Psoas muscle (tissue), 8 donors: ENCODE results near the gene ALOX12B. TPM values are rescaled to one million over a fixed set of nuclear protein-coding genes. Genes with fewer than 3 reads are reported as not detected.
"Not testable (repeated sequence)": the region's sequence is repeated elsewhere in the genome, so short reads cannot be mapped to it uniquely, and the experiment has no call there.

Source experiments
- ATAC-seq, 4 donors: fragments of 200-7000 bp; cut with Tn5 transposase; one replicate each; pipeline ENCODE4 v1.9.1; 2020; ENCODE audit warnings: moderate library complexity in 3 of 4, mild to moderate bottlenecking in 2 of 4
- DNase-seq, 2 donors: peaks; one replicate each; pipeline ENCODE4 v3.0.0-alpha.2; 2020
- H3K27ac ChIP-seq: fragments of 200-600 bp; one replicate; pipeline ENCODE4 v1.8.0; 2022
- H3K27me3 ChIP-seq, 3 donors: fragments of 200-600 bp in 1 of 3; one replicate each; pipeline versions ENCODE4 v1.6.1 to v1.8.0; 2013 to 2022; ENCODE audit warnings: low read length in 2 of 3, mild to moderate bottlenecking in 2 of 3, moderate library complexity in 1 of 3; ENCODE audit not compliant: insufficient read depth in 3 of 3
- H3K36me3 ChIP-seq, 2 donors: fragments of 200-600 bp in 1 of 2; one replicate each; pipeline versions ENCODE4 v1.6.1 to v1.8.0; 2013 to 2022; ENCODE audit warnings: low read depth in 1 of 2, mild to moderate bottlenecking in 1 of 2, moderate library complexity in 1 of 2; ENCODE audit not compliant: insufficient read depth in 1 of 2
- H3K4me1 ChIP-seq: fragments of 200-600 bp; one replicate; pipeline ENCODE4 v1.8.0; 2022
- H3K4me3 ChIP-seq: fragments of 200-600 bp; one replicate; pipeline ENCODE4 v1.8.0; 2022; ENCODE audit warnings: mild to moderate bottlenecking
- H3K9me3 ChIP-seq: fragments of 200-600 bp; one replicate; pipeline ENCODE4 v1.8.0; 2022
- CTCF ChIP-seq: fragments of 200-600 bp; IDR thresholded peaks from one replicate; pipeline ENCODE4 v1.8.0; 2022; ENCODE audit warnings: antibody characterized with exemption
- WGBS, 3 donors: extraction: QIAGEN DNeasy Blood & Tissue Kit; methylation state at CpG; one replicate each; pipeline versions ENCODE4 v1.1.6 to v1.1.7; 2013; 5-methylcytosine and 5-hydroxymethylcytosine counted together
- intact Hi-C, 2 donors: fragments of 100-400 bp; cut with DNase I; formaldehyde crosslinking; loops; one replicate each; pipeline versions ENCODE4 v1.11.0 to v1.14.2; 2022
- polyA plus RNA-seq, 3 donors: library from polyadenylated mRNA; stranded (reverse); fragments of 200-250 nt; gene quantifications; one replicate each; pipeline ENCODE4 v1.2.3, GENCODE V29; 2013
- total RNA-seq, 4 donors: library from RNA; stranded (reverse); fragmentation: NEBNext Ultra II Directional in 2 of 4; extraction: Animal tissue kit (Norgen Biotek cat#: 25700) in 2 of 4; gene quantifications; one replicate each; pipeline versions ENCODE4 v1.2.1 to v1.2.4, GENCODE V29; 2021 to 2023
- donor health status: healthy with polysubstance abuse.
- donor health status: DM: no; HTN: no; CAD: no; lungs with moderate emphysema.
- donor health status: Bipolar disorder and iron deficiency.
- donor health status: healthy.
- donor health status: DM: yes; HTN: yes; CAD: no.
- donor health status: DM: no; HTN: no; CAD: no.
- donor health status: DM: no; HTN: no; CAD: no.
- donor health status: DM: yes; HTN: yes; CAD: no.

The ALOX12B gene
- total and polyA plus RNA-seq, 7 donors = not detected

GRCh38 chr17:8031950-8032349, 55.6 kb downstream of the ALOX12B start:
- DNase-seq (no peak), ATAC-seq (no peak)
- Histone ChIP-seq H3K27me3 (peaks cover 0 to 21% (median 3%) of the 10 kb centered on the region in 3 donors), H3K4me3 (no peak overlapping the region), H3K4me1 (no peaks in the 10 kb centered on the region), H3K27ac (no peak overlapping the region), H3K9me3 (no peaks in the 10 kb centered on the region), H3K36me3 (no peaks in the 10 kb centered on the region)
- intact Hi-C loops = no loop called here
- TF ChIP-seq CTCF = no peak
- 94 to 97% (median 94%) methylated on average over 1 of the region's 1 CpG for WGBS, 3 donors

GRCh38 chr17:8031261-8031661, 56.3 kb downstream of the ALOX12B start:
- DNase-seq (no peak), ATAC-seq (no peak)
- 65 to 72% (median 71%) methylated on average over 6 of the region's 6 CpGs for WGBS, 3 donors
- Histone ChIP-seq H3K27me3 (peaks cover 0 to 21% (median 3%) of the 10 kb centered on the region in 3 donors), H3K4me1 (no peaks in the 10 kb centered on the region), H3K27ac (no peak overlapping the region), H3K9me3 (no peaks in the 10 kb centered on the region), H3K4me3 (no peak overlapping the region), H3K36me3 (no peaks in the 10 kb centered on the region)
- intact Hi-C loops = no loop called here
- TF ChIP-seq CTCF = no peak

- Histone ChIP-seq H3K27me3 (peaks cover 0 to 13% (median 3%) of the 10 kb centered on the region in 3 donors), H3K4me3 (no peak overlapping the region), H3K9me3 (no peaks in the 10 kb centered on the region), H3K4me1 (no peaks in the 10 kb centered on the region), H3K36me3 (no peaks in the 10 kb centered on the region), H3K27ac (no peak overlapping the region)
- no peak for ATAC-seq
- no peak for TF ChIP-seq CTCF
- 61 to 65% (median 64%) methylated on average over 5 of the region's 5 CpGs for WGBS, 3 donors
- intact Hi-C loops = loop anchor here in 1 of 2 donors (10.0 kb wide), 1 partner anchor 234 kb away; no protein-coding TSS in a partner anchor
- DNase-seq = no peak
Measured at GRCh38 chr17:8029121-8029520, 58.4 kb downstream of the ALOX12B start.

- Histone ChIP-seq H3K27me3 (peaks cover 0 to 10% (median 3%) of the 10 kb centered on the region in 3 donors), H3K27ac (no peak overlapping the region), H3K4me3 (no peak overlapping the region), H3K9me3 (no peaks in the 10 kb centered on the region), H3K36me3 (no peaks in the 10 kb centered on the region), H3K4me1 (no peaks in the 10 kb centered on the region)
- DNase-seq = peak in 1 of 2 donors; percentile 10
- no peak for ATAC-seq
- no peak for TF ChIP-seq CTCF
- WGBS, 3 donors = 73 to 79% (median 77%) methylated on average over 9 of the region's 9 CpGs
- intact Hi-C loops = loop anchor here in 1 of 2 donors (10.0 kb wide), 1 partner anchor 231 kb away; no protein-coding TSS in a partner anchor
Measured at GRCh38 chr17:8025176-8025911, 62.2 kb downstream of the ALOX12B start.

GRCh38 chr17:8024161-8024560, 63.4 kb downstream of the ALOX12B start:
- not testable (repeated sequence) for H3K36me3 ChIP-seq, DNase-seq, H3K9me3 ChIP-seq, H3K27ac ChIP-seq, H3K4me1 ChIP-seq, ATAC-seq, H3K4me3 ChIP-seq
- H3K27me3 ChIP-seq = peaks cover 0 to 10% (median 3%) of the 10 kb centered on the region in 3 donors
- WGBS, 3 donors = 54 to 62% (median 61%) methylated on average over 6 of the region's 6 CpGs
- intact Hi-C loops = loop anchor here in 1 of 2 donors (10.0 kb wide), 1 partner anchor 229 kb away; no protein-coding TSS in a partner anchor

Other genes starting within 250 kb of the ALOX12B start
- gene TMEM88, start 232.7 kb downstream of the ALOX12B start, total RNA-seq = 10 to 100 TPM; 16.3 to 31.3 (median 19.0) TPM
- 10 to 100 TPM; 24.0 to 57.4 (median 42.6) TPM for gene TMEM88, start 232.7 kb downstream of the ALOX12B start, polyA plus RNA-seq
- gene NAA38, start 230.2 kb downstream of the ALOX12B start, total RNA-seq = 10 to 100 TPM; 60.8 to 95.4 (median 73.3) TPM
- 100 to 1,000 TPM; 104 to 148 (median 109) TPM for gene NAA38, start 230.2 kb downstream of the ALOX12B start, polyA plus RNA-seq
- 10 to 100 TPM in 2 of 4 donors, 1 to 10 TPM in 2; 9.9 to 11.9 (median 10.2) TPM for gene CYB5D1, start 229.7 kb downstream of the ALOX12B start, total RNA-seq
- 10 to 100 TPM in 2 of 3 donors, 1 to 10 TPM in 1; 7.1 to 31.7 (median 10.4) TPM for gene CYB5D1, start 229.7 kb downstream of the ALOX12B start, polyA plus RNA-seq
- 10 to 100 TPM in 1 of 4 donors, 1 to 10 TPM in 3; 5.8 to 13.1 (median 7.5) TPM for gene CHD3, start 198.9 kb downstream of the ALOX12B start, total RNA-seq
- 1 to 10 TPM; 3.3 to 6.9 (median 6.8) TPM for gene CHD3, start 198.9 kb downstream of the ALOX12B start, polyA plus RNA-seq
- 1 to 10 TPM in 2 of 4 donors, under 1 TPM in 2; 0.62 to 2.6 (median 1.0) TPM for gene RNF227, start 171.4 kb downstream of the ALOX12B start, total RNA-seq
- 1 to 10 TPM; 1.5 to 2.4 (median 1.6) TPM for gene RNF227, start 171.4 kb downstream of the ALOX12B start, polyA plus RNA-seq
- under 1 TPM in 3 of 4 donors, not detected in 1; 0.38 to 0.77 (median 0.57) TPM for gene KCNAB3, start 157.9 kb downstream of the ALOX12B start, total RNA-seq
- under 1 TPM; 0.18 to 0.52 (median 0.21) TPM for gene KCNAB3, start 157.9 kb downstream of the ALOX12B start, polyA plus RNA-seq
- 10 to 100 TPM; 47.7 to 84.9 (median 75.0) TPM for gene TRAPPC1, start 155.8 kb downstream of the ALOX12B start, total RNA-seq
- 10 to 100 TPM; 64.0 to 78.4 (median 76.1) TPM for gene TRAPPC1, start 155.8 kb downstream of the ALOX12B start, polyA plus RNA-seq
- gene CNTROB, start 155.5 kb downstream of the ALOX12B start, total RNA-seq = 1 to 10 TPM; 5.5 to 9.5 (median 7.4) TPM
- 1 to 10 TPM; 5.9 to 9.6 (median 8.8) TPM for gene CNTROB, start 155.5 kb downstream of the ALOX12B start, polyA plus RNA-seq
- not detected for gene GUCY2D, start 85.1 kb downstream of the ALOX12B start, total RNA-seq
- gene GUCY2D, start 85.1 kb downstream of the ALOX12B start, polyA plus RNA-seq = not detected
- under 1 TPM in 3 of 4 donors, not detected in 1; 0.13 to 0.42 (median 0.32) TPM for gene ALOX15B, start 48.7 kb downstream of the ALOX12B start, total RNA-seq
- gene ALOX15B, start 48.7 kb downstream of the ALOX12B start, polyA plus RNA-seq = 1 to 10 TPM in 1 of 3 donors, under 1 TPM in 1, not detected in 1; 0.09 to 1.1 TPM
- not detected for gene ALOXE3, start 30.8 kb upstream of the ALOX12B start, total RNA-seq
- under 1 TPM in 1 of 3 donors, not detected in 2; 0.42 TPM for gene ALOXE3, start 30.8 kb upstream of the ALOX12B start, polyA plus RNA-seq
- gene HES7, start 36.4 kb upstream of the ALOX12B start, total RNA-seq = under 1 TPM in 1 of 4 donors, not detected in 3; 0.30 TPM
- under 1 TPM in 1 of 3 donors, not detected in 2; 0.10 TPM for gene HES7, start 36.4 kb upstream of the ALOX12B start, polyA plus RNA-seq
- 100 to 1,000 TPM in 3 of 4 donors, 10 to 100 TPM in 1; 48.9 to 278 (median 166) TPM for gene PER1, start 64.7 kb upstream of the ALOX12B start, total RNA-seq
- 100 to 1,000 TPM; 133 to 173 (median 145) TPM for gene PER1, start 64.7 kb upstream of the ALOX12B start, polyA plus RNA-seq
- gene VAMP2, start 75.2 kb upstream of the ALOX12B start, total RNA-seq = 10 to 100 TPM; 39.7 to 59.2 (median 49.8) TPM
- 10 to 100 TPM; 33.2 to 49.5 (median 35.2) TPM for gene VAMP2, start 75.2 kb upstream of the ALOX12B start, polyA plus RNA-seq
- 1 to 10 TPM; 1.2 to 4.7 (median 2.9) TPM for gene TMEM107, start 88.7 kb upstream of the ALOX12B start, total RNA-seq
- 1 to 10 TPM; 1.5 to 1.9 (median 1.8) TPM for gene TMEM107, start 88.7 kb upstream of the ALOX12B start, polyA plus RNA-seq
- 10 to 100 TPM in 1 of 4 donors, 1 to 10 TPM in 3; 8.8 to 11.2 (median 9.7) TPM for gene BORCS6, start 102.5 kb upstream of the ALOX12B start, total RNA-seq
- 10 to 100 TPM; 12.2 to 19.3 (median 13.7) TPM for gene BORCS6, start 102.5 kb upstream of the ALOX12B start, polyA plus RNA-seq
- gene AURKB, start 122.9 kb upstream of the ALOX12B start, total RNA-seq = 1 to 10 TPM in 1 of 4 donors, not detected in 3; 1.1 TPM
- under 1 TPM in 1 of 3 donors, not detected in 2; 0.39 TPM for gene AURKB, start 122.9 kb upstream of the ALOX12B start, polyA plus RNA-seq
- 10 to 100 TPM; 11.0 to 19.6 (median 13.7) TPM for gene CTC1, start 160.3 kb upstream of the ALOX12B start, total RNA-seq
- 1 to 10 TPM; 2.7 to 6.3 (median 4.6) TPM for gene CTC1, start 160.3 kb upstream of the ALOX12B start, polyA plus RNA-seq
- gene PFAS, start 161.6 kb upstream of the ALOX12B start, total RNA-seq = 10 to 100 TPM; 10.7 to 15.6 (median 13.3) TPM
- 10 to 100 TPM in 1 of 3 donors, 1 to 10 TPM in 2; 4.9 to 10.0 (median 7.5) TPM for gene PFAS, start 161.6 kb upstream of the ALOX12B start, polyA plus RNA-seq
- gene RANGRF, start 201.0 kb upstream of the ALOX12B start, total RNA-seq = 10 to 100 TPM in 3 of 4 donors, 1 to 10 TPM in 1; 9.0 to 16.3 (median 11.7) TPM
- 10 to 100 TPM; 17.8 to 24.3 (median 22.1) TPM for gene RANGRF, start 201.0 kb upstream of the ALOX12B start, polyA plus RNA-seq
- 1 to 10 TPM in 3 of 4 donors, under 1 TPM in 1; 0.69 to 2.5 (median 1.5) TPM for gene SLC25A35, start 207.7 kb upstream of the ALOX12B start, total RNA-seq
- 1 to 10 TPM in 2 of 3 donors, under 1 TPM in 1; 0.82 to 4.2 (median 1.1) TPM for gene SLC25A35, start 207.7 kb upstream of the ALOX12B start, polyA plus RNA-seq
- gene ARHGEF15, start 222.5 kb upstream of the ALOX12B start, total RNA-seq = 10 to 100 TPM in 2 of 4 donors, 1 to 10 TPM in 2; 6.2 to 13.6 (median 10.7) TPM
- 10 to 100 TPM in 1 of 3 donors, 1 to 10 TPM in 2; 4.9 to 14.5 (median 5.4) TPM for gene ARHGEF15, start 222.5 kb upstream of the ALOX12B start, polyA plus RNA-seq